HepG2 (cell line): ENCODE measurements around the gene C9orf78. TPM values are rescaled to one million over a fixed set of nuclear protein-coding genes. Genes with fewer than 3 reads are reported as not detected.

Source experiments
- ATRX ChIP-seq: sonication (generic); formaldehyde crosslinking; IDR thresholded peaks from 2 replicates; pipeline ENCODE4 v1.4.0; 2020; ENCODE audit warnings: missing genetic modification reagents, borderline replicate concordance
- CEBPG ChIP-seq: IDR thresholded peaks from 2 replicates; pipeline ENCODE4 v1.6.1; 2016
- FOXP1 ChIP-seq, 2 experiments: fragments of 450-650 bp in 1 of 2; IDR thresholded peaks; 2 replicates each; pipeline ENCODE4 v1.6.1; 2017 to 2018; ENCODE audit warnings: antibody characterized with exemption in 1 of 2
- GATAD2A ChIP-seq: IDR thresholded peaks from 2 replicates; pipeline ENCODE4 v1.6.1; 2016
- HDAC2 ChIP-seq: sonication (generic); formaldehyde crosslinking; IDR thresholded peaks from 2 replicates; pipeline ENCODE4 v1.4.0; 2020; ENCODE audit warnings: missing genetic modification reagents
- HMG20A ChIP-seq: IDR thresholded peaks from 2 replicates; pipeline ENCODE4 v1.6.1; 2016; ENCODE audit warnings: borderline replicate concordance
- MEF2D ChIP-seq: sonication (generic); formaldehyde crosslinking; IDR thresholded peaks from 2 replicates; pipeline ENCODE4 v1.5.1; 2020; ENCODE audit warnings: mild to moderate bottlenecking, missing genetic modification reagents
- NAIF1 ChIP-seq: sonication (generic); formaldehyde crosslinking; IDR thresholded peaks from 2 replicates; pipeline ENCODE4 v1.5.0; 2020; ENCODE audit warnings: mild to moderate bottlenecking, missing genetic modification reagents, borderline replicate concordance
- NCOA2 ChIP-seq: sonication (generic); formaldehyde crosslinking; IDR thresholded peaks from 2 replicates; pipeline ENCODE4 v1.8.0; 2022; ENCODE audit warnings: inconsistent platforms
- NR3C1 ChIP-seq: sonication (generic); formaldehyde crosslinking; IDR thresholded peaks from 2 replicates; pipeline ENCODE4 v1.4.0; 2020; ENCODE audit warnings: missing genetic modification reagents
- PHF20 ChIP-seq: sonication (generic); formaldehyde crosslinking; IDR thresholded peaks from 2 replicates; pipeline ENCODE4 v1.5.0; 2020; ENCODE audit warnings: mild to moderate bottlenecking, missing genetic modification reagents
- PRPF4 ChIP-seq: fragments of 200-400 bp; formaldehyde crosslinking; IDR thresholded peaks from 2 replicates; pipeline ENCODE4 v1.6.1; 2016; ENCODE audit warnings: low read length, low read depth; ENCODE audit not compliant: poor library complexity, severe bottlenecking
- RAD21 ChIP-seq: fragments of 450-650 bp; formaldehyde crosslinking; IDR thresholded peaks from 2 replicates; pipeline ENCODE4 v1.5.0; 2020; ENCODE audit warnings: mild to moderate bottlenecking
- SIX1 ChIP-seq: sonication (generic); formaldehyde crosslinking; IDR thresholded peaks from 2 replicates; pipeline ENCODE4 v1.4.0; 2020; ENCODE audit warnings: missing genetic modification reagents, borderline replicate concordance
- SKI ChIP-seq: fragments of 450-650 bp; IDR thresholded peaks from one replicate; pipeline ENCODE4 v1.6.1; 2018; ENCODE audit warnings: mild to moderate bottlenecking; ENCODE audit not compliant: partially characterized antibody
- SMC3 ChIP-seq: IDR thresholded peaks from 2 replicates; pipeline ENCODE4 v1.6.1; 2011; ENCODE audit warnings: low read length, improper control_type of control experiment
- SNAPC2 ChIP-seq: sonication (generic); formaldehyde crosslinking; IDR thresholded peaks from 2 replicates; pipeline ENCODE4 v1.8.1; 2022; ENCODE audit warnings: mild to moderate bottlenecking, missing genetic modification reagents
- SPEN ChIP-seq: sonication (generic); formaldehyde crosslinking; IDR thresholded peaks from 2 replicates; pipeline ENCODE4 v1.5.1; 2020; ENCODE audit warnings: low read depth, mild to moderate bottlenecking, missing genetic modification reagents
- SRY ChIP-seq: sonication (generic); formaldehyde crosslinking; IDR thresholded peaks from 2 replicates; pipeline ENCODE4 v1.8.0; 2022; ENCODE audit warnings: mild to moderate bottlenecking, missing genetic modification reagents
- TCF7L2 ChIP-seq: IDR thresholded peaks from 2 replicates; pipeline ENCODE4 v1.6.1; 2011; ENCODE audit warnings: mild to moderate bottlenecking, low read depth, low read length, moderate library complexity
- YY1 ChIP-seq: IDR thresholded peaks from 2 replicates; pipeline ENCODE4 v1.6.1; 2011; ENCODE audit warnings: low read length, low read depth, moderate library complexity, mild to moderate bottlenecking; ENCODE audit not compliant: insufficient read depth, insufficient replicate concordance
- ZBTB38 ChIP-seq: sonication (generic); formaldehyde crosslinking; IDR thresholded peaks from 2 replicates; pipeline ENCODE4 v1.5.1; 2020; ENCODE audit warnings: mild to moderate bottlenecking, missing genetic modification reagents
- ZNF124 ChIP-seq: sonication (generic); formaldehyde crosslinking; IDR thresholded peaks from 2 replicates; pipeline ENCODE4 v1.4.0; 2020; ENCODE audit warnings: missing genetic modification reagents
- ZNF430 ChIP-seq: sonication (generic); formaldehyde crosslinking; IDR thresholded peaks from 2 replicates; pipeline ENCODE4 v1.9.0; 2021; ENCODE audit warnings: mild to moderate bottlenecking, missing genetic modification reagents
- ZNF614 ChIP-seq: IDR thresholded peaks from 2 replicates; pipeline ENCODE4 v1.6.1; 2018; ENCODE audit warnings: missing biosample characterization, missing genetic modification reagents, inconsistent platforms, borderline replicate concordance
- ZNF781 ChIP-seq: sonication (generic); formaldehyde crosslinking; IDR thresholded peaks from 2 replicates; pipeline ENCODE4 v1.5.1; 2020; ENCODE audit warnings: borderline replicate concordance, mild to moderate bottlenecking, missing genetic modification reagents; ENCODE audit errors: not compliant biosample characterization
- ZNF792 ChIP-seq: IDR thresholded peaks from 2 replicates; pipeline ENCODE4 v1.6.1; 2016
- polyA plus RNA-seq, 8 experiments: library from polyadenylated mRNA; depleted of rRNA in 3 of 8; stranded (reverse) in 7 of 8; unstranded in 1 of 8; fragments of >200 nt; fragmentation: Illumina TruSeq in 4 of 8; extraction: Trizol in 4 of 8; gene quantifications; 2 replicates each; pipeline versions ENCODE4 v1.2.1 to v1.2.3, GENCODE V29; 2011 to 2016; ENCODE audit warnings: low read depth in 4 of 8, missing spikeins in 1 of 8, mixed read lengths in 1 of 8; ENCODE audit not compliant: insufficient read depth in 1 of 8
- total RNA-seq, 5 experiments: library from RNA; depleted of rRNA; stranded (reverse); fragments of >200 nt; fragmentation: Illumina TruSeq; extraction: Trizol; gene quantifications; 2 replicates each; pipeline ENCODE4 v1.2.3, GENCODE V29; 2016; ENCODE audit warnings: low read depth in 1 of 5
- TF ChIP-seq, protein P1 (sequence below): sonication (generic); formaldehyde crosslinking; IDR thresholded peaks from 2 replicates; pipeline ENCODE4 v1.5.0; 2020; ENCODE audit warnings: missing genetic modification reagents
- TF ChIP-seq, protein P2 (sequence below): sonication (generic); formaldehyde crosslinking; IDR thresholded peaks from 2 replicates; pipeline ENCODE4 v1.4.0; 2020; ENCODE audit warnings: missing genetic modification reagents, mild to moderate bottlenecking, borderline replicate concordance

C9orf78 gene
- total and polyA plus RNA-seq, 2 of the 13 experiments (the other 11 are each of a cell fraction or from before 2014, with no cell fraction given) = 18.4 to 35.5 TPM

DNA sequence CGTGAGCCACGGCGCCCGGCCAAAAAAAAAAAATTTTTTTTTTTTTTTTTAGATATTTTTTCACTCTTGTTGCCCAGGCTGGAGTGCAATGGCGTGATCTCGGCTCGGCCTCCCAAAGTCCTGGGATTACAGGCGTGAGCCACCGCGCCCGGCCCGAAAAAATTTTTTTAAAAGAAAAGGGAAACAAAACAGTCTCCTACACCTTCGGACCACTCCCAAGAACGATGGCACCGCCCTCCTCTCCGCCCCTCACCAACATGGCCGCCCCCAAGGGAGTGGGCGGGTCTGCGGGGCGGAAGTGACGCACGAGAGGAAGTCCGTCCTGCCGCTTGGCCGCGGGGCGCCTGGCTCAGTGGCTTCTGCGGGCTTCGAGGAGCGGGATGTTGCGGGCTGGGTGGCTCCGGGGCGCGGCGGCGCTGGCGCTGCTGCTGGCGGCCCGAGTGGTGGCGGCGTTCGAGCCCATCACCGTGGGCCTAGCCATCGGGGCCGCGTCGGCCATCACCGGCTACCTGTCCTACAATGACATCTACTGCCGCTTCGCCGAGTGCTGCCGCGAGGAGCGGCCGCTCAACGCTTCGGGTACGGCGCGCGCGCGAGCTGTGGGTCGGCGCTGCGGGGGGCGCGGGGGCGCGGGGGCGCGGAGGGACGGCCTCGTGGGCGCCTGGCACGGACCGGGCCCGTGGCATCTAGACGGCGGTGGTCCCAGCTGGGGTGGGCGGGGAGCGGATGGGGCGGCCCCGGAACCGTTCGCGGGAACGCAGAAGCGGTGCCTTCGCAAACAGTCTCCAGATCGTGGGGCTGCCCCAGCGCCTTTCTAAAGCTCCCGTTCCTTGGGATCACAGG, 32.0 kb downstream of the C9orf78 start, which contains the start of gene TOR1B (continued):
- TF ChIP-seq SNAPC2 (CRISPR knock-in tag) (peak; percentile 60; the same call in 1 of the 2 replicates), ZNF781 (CRISPR knock-in tag) (no peak), MEF2D (CRISPR knock-in tag) (no peak), ZNF124 (CRISPR knock-in tag) (no peak), SKI (no peak), SMC3 (no peak), NR3C1 (no peak), YY1 (peak; percentile 99), SPEN (CRISPR knock-in tag) (peak; percentile 73), PRPF4 (no peak), SRY (peak; percentile 92; the same call in 1 of the 2 replicates), SIX1 (CRISPR knock-in tag) (no peak), NCOA2 (CRISPR knock-in tag) (no peak), TCF7L2 (no peak), CEBPG (CRISPR knock-in tag) (no peak), RAD21 (CRISPR knock-in tag) (peak; percentile 17; the same call in 1 of the 2 replicates), ZNF614 (CRISPR knock-in tag) (peak; percentile 60; the same call in 1 of the 2 replicates), HMG20A (CRISPR knock-in tag) (no peak), HDAC2 (CRISPR knock-in tag) (no peak; the same call in 1 of the 2 replicates), ZBTB38 (CRISPR knock-in tag) (no peak), PHF20 (CRISPR knock-in tag) (peak; percentile 85), ZNF792 (peak; percentile 60; the same call in 1 of the 2 replicates), GATAD2A (CRISPR knock-in tag) (peak; percentile 39; the same call in 1 of the 2 replicates), ATRX (CRISPR knock-in tag) (no peak), NAIF1 (CRISPR knock-in tag) (no peak), ZNF430 (CRISPR knock-in tag) (peak; percentile 53; the same call in 1 of the 2 replicates), FOXP1 (IDR thresholded peaks at IDR 0.05) (no peak), FOXP1 (CRISPR knock-in tag; IDR thresholded peaks at IDR 0.05) (no peak)
- TF ChIP-seq, protein P1, sequence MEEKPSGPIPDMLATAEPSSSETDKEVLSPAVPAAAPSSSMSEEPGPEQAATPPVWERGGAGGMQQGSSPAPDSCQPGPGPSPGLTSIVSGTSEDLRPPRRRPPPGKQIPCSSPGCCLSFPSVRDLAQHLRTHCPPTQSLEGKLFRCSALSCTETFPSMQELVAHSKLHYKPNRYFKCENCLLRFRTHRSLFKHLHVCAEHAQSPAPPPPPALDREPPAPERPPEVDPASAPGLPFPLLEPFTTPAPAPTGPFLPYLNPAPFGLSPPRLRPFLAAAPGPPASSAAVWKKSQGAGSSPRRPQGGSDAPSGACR (CRISPR knock-in tag) = no peak
- TF ChIP-seq, protein P2, sequence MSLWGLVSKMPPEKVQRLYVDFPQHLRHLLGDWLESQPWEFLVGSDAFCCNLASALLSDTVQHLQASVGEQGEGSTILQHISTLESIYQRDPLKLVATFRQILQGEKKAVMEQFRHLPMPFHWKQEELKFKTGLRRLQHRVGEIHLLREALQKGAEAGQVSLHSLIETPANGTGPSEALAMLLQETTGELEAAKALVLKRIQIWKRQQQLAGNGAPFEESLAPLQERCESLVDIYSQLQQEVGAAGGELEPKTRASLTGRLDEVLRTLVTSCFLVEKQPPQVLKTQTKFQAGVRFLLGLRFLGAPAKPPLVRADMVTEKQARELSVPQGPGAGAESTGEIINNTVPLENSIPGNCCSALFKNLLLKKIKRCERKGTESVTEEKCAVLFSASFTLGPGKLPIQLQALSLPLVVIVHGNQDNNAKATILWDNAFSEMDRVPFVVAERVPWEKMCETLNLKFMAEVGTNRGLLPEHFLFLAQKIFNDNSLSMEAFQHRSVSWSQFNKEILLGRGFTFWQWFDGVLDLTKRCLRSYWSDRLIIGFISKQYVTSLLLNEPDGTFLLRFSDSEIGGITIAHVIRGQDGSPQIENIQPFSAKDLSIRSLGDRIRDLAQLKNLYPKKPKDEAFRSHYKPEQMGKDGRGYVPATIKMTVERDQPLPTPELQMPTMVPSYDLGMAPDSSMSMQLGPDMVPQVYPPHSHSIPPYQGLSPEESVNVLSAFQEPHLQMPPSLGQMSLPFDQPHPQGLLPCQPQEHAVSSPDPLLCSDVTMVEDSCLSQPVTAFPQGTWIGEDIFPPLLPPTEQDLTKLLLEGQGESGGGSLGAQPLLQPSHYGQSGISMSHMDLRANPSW (CRISPR knock-in tag) = no peak
